Measurements from ENCODE around the gene PRICKLE3.

PRICKLE3 gene

DNA sequence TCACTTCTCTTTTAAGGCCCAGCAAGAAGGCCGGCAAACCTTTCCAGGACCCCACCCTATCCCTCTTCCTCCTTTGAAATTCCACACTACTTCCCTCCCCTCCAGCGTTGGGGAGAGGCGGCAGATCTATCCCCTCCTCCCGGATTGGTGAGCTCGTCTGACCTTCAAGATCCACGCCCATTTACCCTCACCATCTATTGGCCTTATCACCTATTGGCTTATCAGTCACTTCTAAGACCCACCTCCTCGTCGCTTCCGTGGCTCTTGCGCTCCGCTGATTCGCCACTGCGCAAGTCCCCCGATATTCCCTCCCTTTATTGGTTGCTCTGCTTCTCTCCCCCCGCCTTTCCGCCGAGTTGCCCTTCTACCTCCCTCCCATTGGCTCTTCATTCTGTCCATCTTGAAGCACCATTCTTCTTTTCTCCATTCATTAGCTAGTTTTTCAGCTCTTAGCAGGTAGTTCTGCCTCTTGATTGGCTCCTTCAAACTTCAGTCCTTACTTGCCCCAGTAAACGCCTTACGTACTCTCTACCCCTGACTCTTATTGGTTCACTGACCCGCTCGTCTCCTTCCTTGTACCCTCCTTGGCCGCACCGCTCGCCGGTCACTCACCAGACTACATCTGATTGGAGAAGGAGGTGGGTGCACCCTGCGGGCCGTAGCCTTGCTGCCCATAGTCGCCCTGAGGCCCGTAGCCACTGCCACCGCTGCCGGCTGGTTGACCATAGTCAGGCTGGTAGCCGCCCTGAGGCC, 4.8 kb upstream of the PRICKLE3 start:
- Histone ChIP-seq H3K27ac (ENCODE audit: low read depth, low read length) (peak overlapping the region; percentile 90), H3K4ac (ENCODE audit: low read depth, low read length) (peak overlapping the region; percentile 74), H2AK5ac (ENCODE audit: low read length) (no peak overlapping the region), H3K79me2 (ENCODE audit: control insufficient read depth, insufficient read depth, low read length) (no peaks in the 10 kb centered on the region), H3K4me1 (ENCODE audit: control insufficient read depth, low read depth, low read length) (no peaks in the 10 kb centered on the region), H2BK15ac (replicated peaks; ENCODE audit: low read depth) (no peak overlapping the region), H3K36me3 (ENCODE audit: control insufficient read depth, insufficient read depth, low read length) (no peaks in the 10 kb centered on the region), H3K9ac (ENCODE audit: low read length) (peak overlapping the region; percentile 71), H3K18ac (ENCODE audit: low read length) (peak overlapping the region; percentile 95), H2BK5ac (ENCODE audit: low read length) (no peak overlapping the region), H3K4me3 (ENCODE audit: low read length) (peak overlapping the region; percentile 23), H3K79me1 (ENCODE audit: low read length) (no peaks in the 10 kb centered on the region), H3K23ac (ENCODE audit: low read length) (no peak overlapping the region), H2BK120ac (ENCODE audit: low read depth, low read length) (peak overlapping the region; percentile 40), H3K4me2 (ENCODE audit: low read length) (peak overlapping the region; percentile 2), H3K56ac (ENCODE audit: low read length) (peak overlapping the region; percentile 85), H3K27me3 (ENCODE audit: insufficient read depth, low read length, poor library complexity) (no peaks in the 10 kb centered on the region), H4K8ac (ENCODE audit: low read depth, low read length) (no peak overlapping the region), H4K5ac (ENCODE audit: low read length) (no peak overlapping the region)
- peak; percentile 100 for DNase-seq
- no CpG with 5 or more reads among the region's 32 CpGs for WGBS (ENCODE audit: extremely low coverage, insufficient coverage, low lambda C conversion rate)

DNA sequence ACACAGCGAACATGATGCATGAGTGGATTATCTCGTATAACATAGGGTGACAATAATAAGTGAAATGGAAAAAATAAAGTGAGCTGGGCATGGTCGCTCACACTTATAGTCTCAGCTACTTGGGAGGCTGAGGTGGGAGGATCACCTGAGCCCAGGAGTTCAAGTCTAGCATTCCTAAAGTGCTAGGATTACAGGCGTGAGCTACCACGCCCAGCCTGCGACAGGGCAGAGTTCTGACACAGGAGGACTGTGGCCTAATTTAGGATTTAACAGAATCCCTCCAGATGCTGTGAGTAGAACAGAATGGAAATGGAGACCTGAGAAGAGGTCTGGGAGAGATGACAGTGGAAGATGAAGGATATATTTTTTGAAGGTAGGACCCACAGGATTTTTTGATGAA, 3.4 kb upstream of the PRICKLE3 start:
- Histone ChIP-seq H2AK5ac (ENCODE audit: low read length) (no peak overlapping the region), H4K8ac (ENCODE audit: low read depth, low read length) (no peak overlapping the region)

DNA sequence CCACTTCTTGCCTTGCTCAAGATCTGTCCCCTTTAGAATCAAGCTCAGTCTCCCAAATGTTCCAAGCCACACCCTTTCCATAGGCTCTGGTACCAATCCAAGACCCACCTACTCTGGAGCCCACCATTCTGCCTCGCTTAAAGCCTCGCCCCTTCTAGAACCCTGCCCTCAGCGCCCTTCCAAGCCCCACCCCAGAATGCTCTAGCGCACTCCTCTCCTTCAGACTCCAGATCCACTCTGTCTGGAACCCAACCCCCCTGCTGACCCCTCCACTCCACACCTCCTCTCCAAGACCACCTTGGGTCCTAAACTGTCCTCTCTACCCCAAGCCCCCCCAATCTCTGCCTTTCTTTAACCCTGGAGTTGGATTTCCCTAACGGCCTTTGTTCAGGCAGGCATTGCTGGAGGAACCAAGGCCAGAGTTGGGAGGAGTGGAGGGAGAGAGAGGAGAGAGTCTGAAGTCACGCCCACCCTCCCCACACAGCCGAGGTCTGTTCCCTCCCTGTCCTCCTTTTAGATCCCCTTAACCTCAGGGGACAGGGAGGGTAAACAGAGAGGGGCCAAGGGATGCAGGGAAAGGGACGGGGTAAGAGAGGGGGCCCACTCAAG, 2.4 kb upstream of the PRICKLE3 start:
- Histone ChIP-seq H3K4me3 (ENCODE audit: low read length) (no peak overlapping the region), H3K9ac (ENCODE audit: low read length) (no peak overlapping the region), H3K4ac (ENCODE audit: low read depth, low read length) (no peak overlapping the region), H2BK5ac (ENCODE audit: low read length) (no peak overlapping the region), H3K27me3 (ENCODE audit: insufficient read depth, low read length, poor library complexity) (no peaks in the 10 kb centered on the region), H3K4me1 (ENCODE audit: control insufficient read depth, low read depth, low read length) (no peaks in the 10 kb centered on the region), H4K8ac (ENCODE audit: low read depth, low read length) (no peak overlapping the region), H4K5ac (ENCODE audit: low read length) (no peak overlapping the region), H3K27ac (ENCODE audit: low read depth, low read length) (no peak overlapping the region), H3K79me1 (ENCODE audit: low read length) (no peaks in the 10 kb centered on the region), H3K23ac (ENCODE audit: low read length) (no peak overlapping the region), H2BK15ac (replicated peaks; ENCODE audit: low read depth) (no peak overlapping the region), H2AK5ac (ENCODE audit: low read length) (no peak overlapping the region), H2BK120ac (ENCODE audit: low read depth, low read length) (no peak overlapping the region), H3K4me2 (ENCODE audit: low read length) (no peak overlapping the region), H3K79me2 (ENCODE audit: control insufficient read depth, insufficient read depth, low read length) (no peaks in the 10 kb centered on the region), H3K56ac (ENCODE audit: low read length) (peak overlapping the region; percentile 49), H3K36me3 (ENCODE audit: control insufficient read depth, insufficient read depth, low read length) (no peaks in the 10 kb centered on the region), H3K18ac (ENCODE audit: low read length) (no peak overlapping the region)
- no CpG with 5 or more reads among the region's 8 CpGs for WGBS (ENCODE audit: extremely low coverage, insufficient coverage, low lambda C conversion rate)
- DNase-seq = no peak

More for the DNA sequence above, 3.4 kb upstream of the PRICKLE3 start:
- Histone ChIP-seq H3K9ac (ENCODE audit: low read length) (no peak overlapping the region), H2BK120ac (ENCODE audit: low read depth, low read length) (no peak overlapping the region), H3K79me1 (ENCODE audit: low read length) (no peaks in the 10 kb centered on the region), H3K27ac (ENCODE audit: low read depth, low read length) (no peak overlapping the region), H4K5ac (ENCODE audit: low read length) (no peak overlapping the region), H3K56ac (ENCODE audit: low read length) (peak overlapping the region; percentile 25), H3K27me3 (ENCODE audit: insufficient read depth, low read length, poor library complexity) (no peaks in the 10 kb centered on the region), H3K36me3 (ENCODE audit: control insufficient read depth, insufficient read depth, low read length) (no peaks in the 10 kb centered on the region), H2BK15ac (replicated peaks; ENCODE audit: low read depth) (no peak overlapping the region), H3K4me1 (ENCODE audit: control insufficient read depth, low read depth, low read length) (no peaks in the 10 kb centered on the region), H3K18ac (ENCODE audit: low read length) (no peak overlapping the region), H3K79me2 (ENCODE audit: control insufficient read depth, insufficient read depth, low read length) (no peaks in the 10 kb centered on the region), H3K4ac (ENCODE audit: low read depth, low read length) (no peak overlapping the region), H3K4me3 (ENCODE audit: low read length) (no peak overlapping the region), H3K4me2 (ENCODE audit: low read length) (no peak overlapping the region), H3K23ac (ENCODE audit: low read length) (no peak overlapping the region), H2BK5ac (ENCODE audit: low read length) (no peak overlapping the region)
- no CpG with 5 or more reads among the region's 6 CpGs for WGBS (ENCODE audit: extremely low coverage, insufficient coverage, low lambda C conversion rate)
- DNase-seq = no peak

DNA sequence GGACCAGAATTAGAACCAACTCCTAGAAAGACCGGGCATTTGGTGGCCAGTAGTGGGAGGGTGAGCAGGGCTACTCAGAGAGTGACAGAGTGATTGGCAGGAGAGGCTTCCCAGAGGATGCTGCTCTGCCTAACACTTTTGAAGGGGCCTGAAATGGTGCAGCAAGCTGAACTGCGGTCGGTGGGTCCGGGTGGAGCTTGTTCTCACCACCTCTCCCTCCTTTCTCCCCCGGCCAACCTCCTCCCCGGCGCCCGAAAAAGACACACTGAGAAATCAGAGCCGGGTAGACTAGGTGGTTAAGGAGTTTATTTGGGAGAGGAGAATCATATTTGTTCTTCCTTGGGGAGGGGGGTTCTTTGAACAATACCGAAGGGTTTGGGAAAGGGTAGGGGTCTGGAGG, 1.4 kb upstream of the PRICKLE3 start:
- no peak overlapping the region for H2BK15ac ChIP-seq (replicated peaks; ENCODE audit: low read depth)
- no peaks in the 10 kb centered on the region for H3K4me1 ChIP-seq (ENCODE audit: control insufficient read depth, low read depth, low read length)
- no peak overlapping the region for H3K4ac ChIP-seq (ENCODE audit: low read depth, low read length)
- no peaks in the 10 kb centered on the region for H3K27me3 ChIP-seq (ENCODE audit: insufficient read depth, low read length, poor library complexity)
- H3K4me3 ChIP-seq (ENCODE audit: low read length) = no peak overlapping the region
- no peaks in the 10 kb centered on the region for H3K79me2 ChIP-seq (ENCODE audit: control insufficient read depth, insufficient read depth, low read length)
- H3K23ac ChIP-seq (ENCODE audit: low read length) = no peak overlapping the region
- no peak overlapping the region for H3K56ac ChIP-seq (ENCODE audit: low read length)
- DNase-seq = no peak
- H2BK5ac ChIP-seq (ENCODE audit: low read length) = no peak overlapping the region
- H3K9ac ChIP-seq (ENCODE audit: low read length) = peak overlapping the region; percentile 68
- H3K4me2 ChIP-seq (ENCODE audit: low read length) = no peak overlapping the region
- no peaks in the 10 kb centered on the region for H3K79me1 ChIP-seq (ENCODE audit: low read length)
- no peak overlapping the region for H3K27ac ChIP-seq (ENCODE audit: low read depth, low read length)
- no peaks in the 10 kb centered on the region for H3K36me3 ChIP-seq (ENCODE audit: control insufficient read depth, insufficient read depth, low read length)
- no peak overlapping the region for H4K8ac ChIP-seq (ENCODE audit: low read depth, low read length)
- no CpG with 5 or more reads among the region's 10 CpGs for WGBS (ENCODE audit: extremely low coverage, insufficient coverage, low lambda C conversion rate)
- H4K5ac ChIP-seq (ENCODE audit: low read length) = no peak overlapping the region
- H2BK120ac ChIP-seq (ENCODE audit: low read depth, low read length) = no peak overlapping the region
- no peak overlapping the region for H2AK5ac ChIP-seq (ENCODE audit: low read length)
- no peak overlapping the region for H3K18ac ChIP-seq (ENCODE audit: low read length)

DNA sequence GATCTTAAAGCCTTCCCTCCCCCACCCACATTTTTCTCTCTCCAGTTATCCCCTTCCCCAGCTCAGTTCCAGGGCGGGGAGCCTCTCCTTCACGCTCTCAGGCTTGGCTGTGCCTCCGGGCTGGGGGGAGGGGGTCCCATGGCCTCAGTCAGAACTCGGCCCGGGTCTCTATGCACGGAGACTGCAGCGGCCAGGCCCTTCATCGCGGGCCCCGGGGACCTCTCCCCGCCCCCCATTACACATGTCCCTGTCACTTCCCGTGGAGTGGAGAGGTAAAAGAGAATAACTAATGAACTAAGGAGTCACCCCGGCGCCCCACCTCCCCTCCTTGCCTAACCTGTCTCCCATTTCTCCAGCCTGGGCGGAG, 838 bp upstream of the PRICKLE3 start:
- no peak overlapping the region for H2AK5ac ChIP-seq (ENCODE audit: low read length)
- H2BK5ac ChIP-seq (ENCODE audit: low read length) = no peak overlapping the region
- H4K8ac ChIP-seq (ENCODE audit: low read depth, low read length) = no peak overlapping the region
- H4K5ac ChIP-seq (ENCODE audit: low read length) = no peak overlapping the region
- H3K23ac ChIP-seq (ENCODE audit: low read length) = no peak overlapping the region
- no peak overlapping the region for H3K4me2 ChIP-seq (ENCODE audit: low read length)
- H3K9ac ChIP-seq (ENCODE audit: low read length) = peak overlapping the region; percentile 68
- H3K18ac ChIP-seq (ENCODE audit: low read length) = peak overlapping the region; percentile 6
- no peaks in the 10 kb centered on the region for H3K27me3 ChIP-seq (ENCODE audit: insufficient read depth, low read length, poor library complexity)
- DNase-seq = peak; percentile 39
- WGBS (ENCODE audit: extremely low coverage, insufficient coverage, low lambda C conversion rate) = no CpG with 5 or more reads among the region's 15 CpGs
- H3K4me3 ChIP-seq (ENCODE audit: low read length) = no peak overlapping the region
- peak overlapping the region; percentile 81 for H3K56ac ChIP-seq (ENCODE audit: low read length)
- no peak overlapping the region for H3K27ac ChIP-seq (ENCODE audit: low read depth, low read length)
- H2BK120ac ChIP-seq (ENCODE audit: low read depth, low read length) = no peak overlapping the region
- H3K4me1 ChIP-seq (ENCODE audit: control insufficient read depth, low read depth, low read length) = no peaks in the 10 kb centered on the region
- no peak overlapping the region for H2BK15ac ChIP-seq (replicated peaks; ENCODE audit: low read depth)
- H3K4ac ChIP-seq (ENCODE audit: low read depth, low read length) = no peak overlapping the region
- H3K36me3 ChIP-seq (ENCODE audit: control insufficient read depth, insufficient read depth, low read length) = no peaks in the 10 kb centered on the region
- H3K79me1 ChIP-seq (ENCODE audit: low read length) = no peaks in the 10 kb centered on the region
- H3K79me2 ChIP-seq (ENCODE audit: control insufficient read depth, insufficient read depth, low read length) = no peaks in the 10 kb centered on the region
